ENCODE measurements around the gene SLC7A5. TPM values are rescaled to one million over a fixed set of nuclear protein-coding genes. Genes with fewer than 3 reads are reported as not detected.
"Not testable (repeated sequence)": the region's sequence is repeated elsewhere in the genome, so short reads cannot be mapped to it uniquely, and the experiment has no call there.

Gene SLC7A5
- total RNA-seq, 2 donors from 2014 or later: 1.6 to 3.4 TPM

DNA sequence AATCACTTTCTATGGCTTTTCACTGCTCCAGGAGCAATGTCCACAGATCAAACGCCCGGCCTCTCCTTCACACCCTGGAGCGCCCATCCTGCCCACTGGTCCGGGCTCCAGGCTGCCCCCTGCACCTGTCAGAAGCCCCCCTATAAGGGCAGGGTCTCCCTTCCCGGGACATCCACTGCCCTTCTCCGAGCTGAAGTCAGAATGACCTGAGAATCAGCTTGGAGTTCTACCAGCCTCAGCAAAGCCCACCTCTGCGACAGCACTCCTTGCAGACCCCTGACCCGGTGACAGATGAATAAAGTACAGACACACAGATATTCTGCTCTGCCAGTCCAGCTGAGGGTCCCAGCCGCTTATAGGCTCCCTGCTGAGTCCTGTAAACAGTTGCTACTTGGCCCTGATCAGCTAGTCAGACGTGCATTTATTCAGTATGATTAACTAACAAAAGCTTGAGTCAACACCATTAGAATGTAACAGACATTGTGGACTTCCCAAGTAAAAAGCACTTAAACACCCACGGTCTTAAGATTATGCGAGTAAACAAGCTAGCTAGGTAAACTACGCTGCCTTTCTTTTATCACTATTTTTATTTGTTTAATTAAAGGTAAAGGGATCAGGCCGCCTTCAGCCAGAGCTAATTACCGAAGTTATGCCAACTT lies 4.8 kb downstream of the SLC7A5 start:
- DNase-seq (no peak), ATAC-seq (no peak)
- Histone ChIP-seq H3K27ac (peak overlapping the region in 3 of 4 donors; percentile 31 to 54 (median 48)), H3K36me3 (replicated peaks in 1 of 2; ENCODE audit: insufficient read depth in 1 of 2, low read depth in 2 of 2) (no peaks in the 10 kb centered on the region), H3K27me3 (no peaks in the 10 kb centered on the region), H3K9me3 (no peaks in the 10 kb centered on the region), H3K4me1 (peaks cover 41% of the 10 kb centered on the region), H3K4me3 (no peak overlapping the region)
- WGBS, 2 donors: 53 to 54% methylated on average over 14 to 15 of the region's 15 CpGs
- no peak for TF ChIP-seq POLR2A (IDR thresholded peaks at IDR 0.05)
- TF ChIP-seq, protein P1, sequence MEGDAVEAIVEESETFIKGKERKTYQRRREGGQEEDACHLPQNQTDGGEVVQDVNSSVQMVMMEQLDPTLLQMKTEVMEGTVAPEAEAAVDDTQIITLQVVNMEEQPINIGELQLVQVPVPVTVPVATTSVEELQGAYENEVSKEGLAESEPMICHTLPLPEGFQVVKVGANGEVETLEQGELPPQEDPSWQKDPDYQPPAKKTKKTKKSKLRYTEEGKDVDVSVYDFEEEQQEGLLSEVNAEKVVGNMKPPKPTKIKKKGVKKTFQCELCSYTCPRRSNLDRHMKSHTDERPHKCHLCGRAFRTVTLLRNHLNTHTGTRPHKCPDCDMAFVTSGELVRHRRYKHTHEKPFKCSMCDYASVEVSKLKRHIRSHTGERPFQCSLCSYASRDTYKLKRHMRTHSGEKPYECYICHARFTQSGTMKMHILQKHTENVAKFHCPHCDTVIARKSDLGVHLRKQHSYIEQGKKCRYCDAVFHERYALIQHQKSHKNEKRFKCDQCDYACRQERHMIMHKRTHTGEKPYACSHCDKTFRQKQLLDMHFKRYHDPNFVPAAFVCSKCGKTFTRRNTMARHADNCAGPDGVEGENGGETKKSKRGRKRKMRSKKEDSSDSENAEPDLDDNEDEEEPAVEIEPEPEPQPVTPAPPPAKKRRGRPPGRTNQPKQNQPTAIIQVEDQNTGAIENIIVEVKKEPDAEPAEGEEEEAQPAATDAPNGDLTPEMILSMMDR (IDR thresholded peaks at IDR 0.05): no peak
- intact Hi-C loops (cut with DNase I): no loop called here

DNA sequence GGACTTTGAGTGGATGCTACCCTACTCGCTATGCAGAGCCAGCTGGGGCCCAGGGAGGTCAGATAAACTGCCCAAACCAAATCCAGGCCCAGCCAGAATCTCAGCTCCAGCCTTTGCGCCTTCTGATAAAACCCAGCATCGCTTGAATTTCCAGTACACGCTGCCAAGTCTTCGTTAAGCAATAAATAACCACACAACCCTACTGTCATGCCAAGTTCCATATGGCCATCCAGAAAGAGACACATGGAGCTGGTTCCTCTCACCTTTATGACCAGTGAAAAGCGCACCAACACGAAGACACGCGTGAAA lies 6.0 kb downstream of the SLC7A5 start:
- peaks cover 31% of the 10 kb centered on the region for H3K4me1 ChIP-seq
- DNase-seq: peak in 3 of 4 donors; percentile 33 to 44 (median 35)
- WGBS, 2 donors: 47 to 76% methylated on average over 5 to 9 of the region's 9 CpGs
- peak; percentile 38 for ATAC-seq
- H3K9me3 ChIP-seq; intact Hi-C loops (cut with DNase I); H3K36me3 ChIP-seq (replicated peaks in 1 of 2; ENCODE audit: insufficient read depth in 1 of 2, low read depth in 2 of 2); H3K27me3 ChIP-seq; H3K4me3 ChIP-seq: not testable (repeated sequence)
- peak overlapping the region in 2 of 4 donors; percentile 2 to 5 for H3K27ac ChIP-seq

DNA sequence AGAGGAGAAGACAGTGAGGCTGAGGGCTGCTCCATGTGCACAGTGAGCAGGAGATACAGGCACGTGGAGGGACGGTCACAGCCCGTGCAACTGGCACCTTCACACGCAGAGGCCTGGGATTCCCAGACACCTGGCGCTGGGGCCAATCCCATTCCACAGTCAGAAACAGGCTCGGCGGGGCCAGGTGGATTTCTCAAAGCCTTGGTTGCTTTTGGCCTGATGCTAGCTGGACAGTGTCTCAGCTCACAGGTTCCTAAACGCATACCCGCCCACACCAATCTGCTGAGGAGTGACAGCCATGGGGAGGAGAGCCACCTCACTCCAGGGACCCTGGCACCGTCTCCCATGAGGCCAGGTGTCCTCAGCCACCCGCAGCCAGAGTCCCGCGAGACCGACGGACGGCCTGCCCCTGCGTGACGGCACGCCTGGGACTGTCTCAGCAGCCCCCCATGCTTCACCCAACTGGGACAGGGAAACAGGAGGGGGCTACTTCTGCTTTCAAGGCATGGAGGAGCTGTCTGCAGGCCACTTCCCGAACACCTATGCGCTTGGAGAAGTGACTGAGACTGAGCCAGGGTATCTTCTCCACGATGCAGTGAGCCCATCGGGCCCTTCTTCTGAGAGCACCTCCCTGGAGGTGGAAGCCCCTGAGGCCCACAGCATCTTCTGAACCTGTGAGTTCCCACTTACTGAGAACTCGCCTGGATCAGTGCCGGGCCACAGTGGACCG lies 6.5 kb downstream of the SLC7A5 start:
- intact Hi-C loops (cut with DNase I); ATAC-seq; H3K36me3 ChIP-seq (replicated peaks in 1 of 2; ENCODE audit: insufficient read depth in 1 of 2, low read depth in 2 of 2); H3K9me3 ChIP-seq; H3K4me3 ChIP-seq; H3K27me3 ChIP-seq: not testable (repeated sequence)
- 67 to 74% methylated on average over 9 to 24 of the region's 26 CpGs for WGBS, 2 donors
- Histone ChIP-seq H3K27ac (peak overlapping the region in 2 of 4 donors; percentile 2 to 5), H3K4me1 (peaks cover 28% of the 10 kb centered on the region)
- DNase-seq: peak in 2 of 4 donors; percentile 33 to 37

DNA sequence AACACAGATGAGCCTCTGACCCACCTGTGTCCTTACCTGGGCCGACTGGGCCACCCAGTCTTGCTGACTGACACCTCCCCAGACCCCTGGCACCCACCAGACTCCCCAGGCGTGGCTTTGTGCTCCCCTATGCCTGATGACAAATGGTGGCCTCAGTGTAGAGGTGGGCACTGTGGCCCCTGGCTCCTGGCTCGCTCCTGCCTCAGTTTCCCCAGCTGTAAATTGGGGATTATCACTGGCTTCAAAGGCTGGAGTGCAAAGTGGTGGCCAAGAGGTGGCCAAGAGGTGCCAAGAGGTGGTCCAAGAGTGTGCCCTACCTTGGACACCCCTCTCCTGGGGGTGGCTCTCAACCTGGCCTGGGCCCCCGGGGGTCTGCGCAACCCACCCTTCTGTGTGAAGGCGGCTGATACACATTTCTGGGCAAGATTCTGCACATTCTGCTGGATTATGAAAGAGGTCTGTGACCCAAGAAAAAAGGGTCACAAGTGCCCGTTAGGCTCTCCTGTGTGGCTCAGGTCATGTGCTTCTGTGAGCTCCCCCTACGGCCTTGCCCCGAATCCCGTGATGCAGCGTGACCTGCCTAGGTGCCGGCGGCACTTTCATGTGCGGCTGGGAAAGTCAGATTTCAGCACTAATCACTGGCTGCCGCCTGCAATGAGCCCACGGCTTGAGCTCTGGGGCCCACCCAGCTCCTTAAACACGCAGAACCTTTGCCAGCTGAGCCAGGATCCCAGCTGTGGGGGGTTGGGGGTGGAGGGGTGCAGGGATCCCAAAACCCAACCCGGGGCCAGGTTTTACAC lies 7.8 kb downstream of the SLC7A5 start:
- H3K9me3 ChIP-seq; H3K27me3 ChIP-seq; H3K4me3 ChIP-seq; H3K36me3 ChIP-seq (replicated peaks in 1 of 2; ENCODE audit: insufficient read depth in 1 of 2, low read depth in 2 of 2); intact Hi-C loops (cut with DNase I); ATAC-seq; DNase-seq; H3K27ac ChIP-seq: not testable (repeated sequence)
- 82 to 85% methylated on average over 14 to 18 of the region's 18 CpGs for WGBS, 2 donors
- H3K4me1 ChIP-seq: peaks cover 28% of the 10 kb centered on the region

DNA sequence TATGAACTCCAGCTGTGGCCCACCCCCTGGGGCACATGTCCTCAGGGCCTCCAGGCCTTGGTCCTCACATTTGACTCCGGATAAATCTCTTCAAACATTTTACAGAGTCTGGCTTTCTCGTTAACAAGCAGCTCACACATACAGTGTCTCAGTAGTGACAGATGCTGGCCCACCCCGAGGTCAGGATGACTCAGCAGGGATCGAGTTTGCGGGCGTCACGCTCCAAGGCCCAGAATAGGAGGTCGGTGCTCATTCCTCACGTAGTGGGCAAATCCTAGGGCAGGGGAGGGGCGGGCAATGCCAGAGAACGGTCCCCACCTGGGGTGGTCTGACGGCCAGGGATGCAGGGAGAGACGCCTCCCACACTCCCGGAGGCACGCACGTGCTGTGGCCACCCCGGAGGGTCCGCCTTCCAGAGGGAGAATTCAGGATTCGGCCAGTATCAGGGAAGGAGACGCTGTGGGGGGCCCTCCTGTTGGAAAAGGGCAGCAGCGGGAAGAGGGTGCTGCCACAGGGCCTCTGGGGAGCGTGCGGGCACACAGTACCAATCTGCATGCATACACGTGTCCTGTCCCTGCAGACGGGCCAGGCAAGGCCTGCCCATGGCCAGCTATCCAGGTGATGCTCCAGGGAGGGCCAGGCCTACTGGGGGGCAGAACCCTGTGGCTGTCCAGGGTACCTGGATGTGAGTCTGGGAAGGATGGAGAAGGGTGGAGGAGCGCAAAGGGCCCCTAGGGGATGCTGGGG lies 8.6 kb downstream of the SLC7A5 start:
- peak in 2 of 4 donors; percentile 22 to 26 for DNase-seq
- H3K27ac ChIP-seq: no peak overlapping the region

DNA sequence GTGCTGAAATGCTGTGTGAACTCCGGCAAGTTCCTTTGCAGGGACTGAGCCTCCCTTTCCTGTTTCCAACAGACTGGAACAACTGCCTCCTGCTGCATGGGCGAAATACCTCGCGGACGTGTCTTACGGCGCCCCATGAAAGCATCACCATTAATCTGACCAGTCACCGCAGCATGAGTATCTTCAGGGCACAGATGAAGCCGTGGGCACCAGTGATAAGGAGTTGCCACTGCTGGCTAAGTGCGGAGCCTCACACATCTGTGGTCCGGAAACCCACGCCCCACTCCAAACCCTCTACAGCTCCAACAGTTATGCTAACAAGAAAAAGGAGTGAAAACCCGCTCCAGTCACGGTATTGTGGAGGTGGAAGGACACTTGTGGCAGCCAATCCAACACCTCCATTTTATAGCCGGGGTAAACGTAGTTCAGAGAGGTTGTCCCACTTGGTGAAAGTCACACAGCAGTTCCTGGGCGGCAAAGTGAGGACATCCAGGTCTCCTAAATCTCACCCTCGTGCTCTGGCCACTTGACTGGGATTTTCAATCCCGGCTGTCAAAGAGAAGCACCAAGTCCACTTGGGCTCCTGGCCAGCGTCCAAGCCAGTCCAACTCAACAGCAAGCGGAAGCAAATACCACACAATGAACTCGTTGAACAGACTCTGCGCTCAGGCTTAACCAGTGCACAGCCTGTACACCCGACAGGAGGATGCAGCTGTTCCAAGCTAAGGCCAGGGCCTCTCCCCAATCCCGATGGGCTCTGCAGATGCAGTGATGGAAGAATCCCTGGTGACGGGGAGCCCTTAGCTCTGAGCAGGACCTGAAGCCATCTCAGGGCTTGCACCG lies 10.9 kb downstream of the SLC7A5 start:
- H3K36me3 ChIP-seq (replicated peaks in 1 of 2; ENCODE audit: insufficient read depth in 1 of 2, low read depth in 2 of 2); intact Hi-C loops (cut with DNase I); ATAC-seq; H3K27ac ChIP-seq; H3K9me3 ChIP-seq; H3K27me3 ChIP-seq; H3K4me3 ChIP-seq: not testable (repeated sequence)
- DNase-seq: peak in 2 of 4 donors; percentile 60 to 63
- peaks cover 30% of the 10 kb centered on the region for H3K4me1 ChIP-seq
- whole genome bisulfite sequencing, 2 donors: 70 to 88% methylated on average over 19 to 27 of the region's 27 CpGs

More for the DNA sequence above, 8.6 kb downstream of the SLC7A5 start:
- no peaks in the 10 kb centered on the region for H3K9me3 ChIP-seq
- no peak for ATAC-seq
- intact Hi-C loops (cut with DNase I): no loop called here
- WGBS, 2 donors: 87 to 93% methylated on average over 16 to 26 of the region's 26 CpGs
- H3K36me3 ChIP-seq (replicated peaks in 1 of 2; ENCODE audit: insufficient read depth in 1 of 2, low read depth in 2 of 2): no peaks in the 10 kb centered on the region
- H3K4me1 ChIP-seq: peaks cover 28% of the 10 kb centered on the region
- TF ChIP-seq, protein P1 (IDR thresholded peaks at IDR 0.05): no peak
- TF ChIP-seq POLR2A (IDR thresholded peaks at IDR 0.05): no peak
- no peak overlapping the region for H3K4me3 ChIP-seq
- no peaks in the 10 kb centered on the region for H3K27me3 ChIP-seq
